Ectodermal cell (in vitro differentiated cells): Measurements from ENCODE around the gene LRRC43.
A peak's percentile ranks its signal among the peaks of the same experiment; 100 is the strongest.

Experiments
- H3K27ac ChIP-seq: 2 replicates; pipeline ENCODE4 v1.7.0; 2013; ENCODE audit warnings: mild to moderate bottlenecking, low read depth, low read length; ENCODE audit not compliant: insufficient read depth, poor library complexity, severe bottlenecking
- H3K27me3 ChIP-seq: 2 replicates; pipeline ENCODE4 v1.7.0; 2013; ENCODE audit warnings: mild to moderate bottlenecking, low read length; ENCODE audit not compliant: insufficient read depth, control insufficient read depth, poor library complexity, severe bottlenecking
- H3K36me3 ChIP-seq: one replicate; pipeline ENCODE4 v1.7.0; 2013; ENCODE audit warnings: low read length; ENCODE audit not compliant: control insufficient read depth, insufficient read depth
- H3K4me1 ChIP-seq: one replicate; pipeline ENCODE4 v1.7.0; 2013; ENCODE audit warnings: low read length; ENCODE audit not compliant: control insufficient read depth, insufficient read depth
- H3K4me3 ChIP-seq: 2 replicates; pipeline ENCODE4 v1.7.0; 2013; ENCODE audit warnings: low read depth, low read length, control low read depth; ENCODE audit not compliant: insufficient read depth
- H3K9me3 ChIP-seq: 2 replicates; pipeline ENCODE4 v1.7.0; 2013; ENCODE audit warnings: mild to moderate bottlenecking, low read length, moderate library complexity; ENCODE audit not compliant: control insufficient read depth
- WGBS, 2 experiments: methylation state at CpG; one replicate each; pipeline ENCODE4 v1.1.7; 2013; ENCODE audit warnings: missing lambda C conversion rate in 2 of 2; 5-methylcytosine and 5-hydroxymethylcytosine counted together

The LRRC43 gene

DNA sequence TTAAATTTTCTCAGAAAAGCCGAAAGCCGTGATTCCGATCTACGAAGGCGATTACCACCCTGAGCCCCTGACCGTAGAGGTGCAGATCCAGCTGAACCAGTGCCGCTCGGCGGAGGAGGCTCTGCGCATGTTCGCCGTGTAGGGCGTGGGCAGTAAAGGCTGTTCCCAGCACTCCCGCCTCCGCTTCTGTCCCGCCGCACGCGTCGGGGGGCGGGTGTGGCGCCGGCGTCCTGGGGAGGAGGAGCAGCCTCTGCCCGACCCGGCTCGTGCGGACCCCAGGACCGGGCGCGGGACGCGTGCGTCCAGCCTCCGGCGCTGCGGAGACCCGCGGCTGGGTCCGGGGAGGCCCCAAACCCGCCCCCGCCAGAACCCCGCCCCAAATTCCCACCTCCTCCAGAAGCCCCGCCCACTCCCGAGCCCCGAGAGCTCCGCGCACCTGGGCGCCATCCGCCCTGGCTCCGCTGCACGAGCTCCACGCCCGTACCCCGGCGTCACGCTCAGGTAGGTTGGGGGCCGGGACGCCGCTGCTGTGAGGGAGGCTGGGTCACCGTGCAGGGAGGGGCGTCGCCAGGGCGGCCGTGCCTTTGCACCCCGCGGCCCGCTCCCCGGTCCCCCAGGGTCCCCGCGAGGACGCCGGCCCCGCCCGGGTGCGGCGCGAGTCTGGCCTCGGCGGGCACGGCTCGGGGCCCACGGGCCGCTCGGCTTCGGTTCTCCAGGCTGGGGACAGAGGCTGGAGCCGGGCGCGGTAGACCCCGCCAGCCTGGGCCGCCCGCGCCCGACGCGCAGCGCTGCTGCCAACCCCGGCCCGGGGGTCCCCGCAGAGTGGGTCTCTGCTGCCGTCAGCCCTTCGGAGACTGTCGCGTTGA, 20.6 kb downstream of the LRRC43 start, which contains the start of gene B3GNT4:
TSS of gene B3GNT4 (plus strand) at position 409 of the 866 bp plus-strand sequence. CDS start 910 bp downstream, outside the sequence.
- peaks cover 8% of the 10 kb centered on the region for H3K36me3 ChIP-seq
- H3K27me3 ChIP-seq, result peaks cover 65% of the 10 kb centered on the region
- H3K4me1 ChIP-seq, result no peaks in the 10 kb centered on the region
- peak within 1 kb of the TSS; percentile 41 for H3K4me3 ChIP-seq
- H3K9me3 ChIP-seq, result no peaks in the 10 kb centered on the region
- 1% methylated on average over 101 to 104 of the region's 104 CpGs for WGBS, 2 experiments
- no peak within 1 kb of the TSS for H3K27ac ChIP-seq

DNA sequence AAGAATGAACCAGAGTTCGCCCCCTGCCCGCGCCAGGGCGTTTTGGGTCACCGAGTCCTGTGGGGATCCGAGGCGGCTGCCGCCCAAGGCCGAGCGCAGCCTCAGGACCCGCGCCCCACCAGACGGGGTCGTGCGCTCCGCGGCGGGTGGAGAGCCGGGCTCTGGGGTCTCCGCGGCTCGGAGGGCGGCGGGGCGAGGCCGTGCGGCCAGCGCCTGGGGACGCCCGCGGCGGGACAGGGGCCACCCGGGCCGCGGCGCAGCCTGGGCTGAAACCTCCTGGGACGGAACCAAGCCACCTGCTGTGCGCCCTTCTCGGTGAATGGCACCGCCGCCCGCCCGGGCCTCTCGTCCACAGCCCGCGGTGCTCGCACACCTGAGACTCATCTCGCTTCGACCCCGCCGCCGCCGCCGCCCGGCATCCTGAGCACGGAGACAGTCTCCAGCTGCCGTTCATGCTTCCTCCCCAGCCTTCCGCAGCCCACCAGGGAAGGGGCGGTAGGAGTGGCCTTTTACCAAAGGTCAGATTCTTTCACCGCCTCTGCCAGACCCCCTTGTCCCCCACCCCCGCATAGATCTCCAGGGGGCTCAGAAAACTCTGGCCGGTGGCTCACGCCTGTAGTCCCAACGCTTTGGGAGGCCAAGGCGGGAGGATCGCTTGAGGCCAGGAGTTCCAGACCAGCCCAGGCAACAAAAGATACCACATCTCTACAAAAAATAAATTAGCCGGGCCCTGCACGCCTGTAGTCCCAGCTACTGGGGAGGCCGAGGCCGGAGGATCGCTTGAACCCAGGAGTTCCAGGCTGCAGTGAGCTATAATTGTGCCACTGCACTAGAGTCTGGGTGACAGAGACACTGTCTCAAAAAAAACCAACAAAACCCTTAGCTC, 21.5 kb downstream of the LRRC43 start:
- Histone ChIP-seq H3K27me3 (peaks cover 65% of the 10 kb centered on the region), H3K4me3 (peak overlapping the region; percentile 41), H3K4me1 (no peaks in the 10 kb centered on the region), H3K9me3 (no peaks in the 10 kb centered on the region), H3K27ac (no peak overlapping the region), H3K36me3 (peaks cover 14% of the 10 kb centered on the region)
- 9 to 11% methylated on average over 71 of the region's 71 CpGs for WGBS, 2 experiments

DNA sequence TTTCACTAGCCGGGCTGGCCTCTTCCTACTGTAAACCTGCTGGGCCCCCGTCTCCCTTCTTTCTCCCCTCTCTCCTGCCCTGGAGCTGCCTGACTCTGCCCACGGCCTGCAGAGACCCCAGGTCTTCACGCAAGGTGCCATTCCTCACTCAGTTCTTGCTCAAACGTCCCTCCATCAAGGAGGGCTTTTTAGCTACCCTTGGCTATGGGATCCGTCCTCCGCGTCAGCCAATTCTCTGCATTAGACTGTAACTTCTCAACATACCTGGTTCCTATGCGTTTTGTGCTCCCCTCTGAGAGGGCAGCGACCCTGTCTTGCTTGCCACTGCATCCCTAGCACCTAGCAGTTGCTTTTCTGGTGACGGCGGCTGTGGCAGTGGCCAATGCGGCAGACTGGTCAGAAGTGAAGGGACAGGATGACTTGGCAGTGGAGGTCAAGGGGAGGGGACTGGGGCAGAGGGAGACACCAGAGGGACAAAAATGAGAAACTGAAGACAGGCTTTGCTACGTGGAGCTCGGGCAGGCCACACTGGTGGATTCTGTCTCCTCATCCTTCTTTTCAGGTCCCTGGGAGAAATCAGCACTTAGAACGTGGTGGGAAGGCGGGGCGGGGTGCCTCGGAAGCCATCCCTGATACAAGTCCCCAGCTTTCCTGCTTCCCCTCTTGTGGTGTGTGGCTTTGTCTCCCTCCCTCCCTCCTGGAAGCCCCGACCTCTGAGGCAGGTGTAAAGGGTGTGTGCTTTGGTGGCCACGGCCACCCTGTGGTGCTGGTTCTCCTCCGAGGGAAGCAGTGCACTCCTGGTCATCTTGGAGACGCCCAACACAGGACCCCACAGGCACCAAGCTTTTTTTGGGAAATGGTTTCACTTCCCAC, 22.4 kb downstream of the LRRC43 start:
- Histone ChIP-seq H3K36me3 (peaks cover 14% of the 10 kb centered on the region), H3K4me3 (no peak overlapping the region), H3K27me3 (peaks cover 62% of the 10 kb centered on the region), H3K27ac (no peak overlapping the region), H3K9me3 (no peaks in the 10 kb centered on the region), H3K4me1 (no peaks in the 10 kb centered on the region)
- 66% methylated on average over 23 of the region's 23 CpGs for WGBS, 2 experiments

DNA sequence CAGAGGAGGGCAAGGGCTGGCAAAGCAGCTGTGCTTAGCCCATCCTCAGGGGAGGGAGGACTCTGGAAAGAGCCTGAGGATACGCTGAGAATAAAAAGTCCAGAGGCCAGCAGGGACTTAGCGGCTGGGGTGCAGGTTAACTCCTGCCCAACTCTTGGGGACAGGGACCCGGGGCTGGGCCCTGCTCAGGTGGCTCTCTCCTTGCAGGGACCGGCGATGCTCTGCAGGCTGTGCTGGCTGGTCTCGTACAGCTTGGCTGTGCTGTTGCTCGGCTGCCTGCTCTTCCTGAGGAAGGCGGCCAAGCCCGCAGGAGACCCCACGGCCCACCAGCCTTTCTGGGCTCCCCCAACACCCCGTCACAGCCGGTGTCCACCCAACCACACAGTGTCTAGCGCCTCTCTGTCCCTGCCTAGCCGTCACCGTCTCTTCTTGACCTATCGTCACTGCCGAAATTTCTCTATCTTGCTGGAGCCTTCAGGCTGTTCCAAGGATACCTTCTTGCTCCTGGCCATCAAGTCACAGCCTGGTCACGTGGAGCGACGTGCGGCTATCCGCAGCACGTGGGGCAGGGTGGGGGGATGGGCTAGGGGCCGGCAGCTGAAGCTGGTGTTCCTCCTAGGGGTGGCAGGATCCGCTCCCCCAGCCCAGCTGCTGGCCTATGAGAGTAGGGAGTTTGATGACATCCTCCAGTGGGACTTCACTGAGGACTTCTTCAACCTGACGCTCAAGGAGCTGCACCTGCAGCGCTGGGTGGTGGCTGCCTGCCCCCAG, 23.4 kb downstream of the LRRC43 start:
- Histone ChIP-seq H3K36me3 (peaks cover 17% of the 10 kb centered on the region), H3K27ac (no peak overlapping the region), H3K4me3 (no peak overlapping the region), H3K4me1 (no peaks in the 10 kb centered on the region), H3K9me3 (no peaks in the 10 kb centered on the region), H3K27me3 (peaks cover 52% of the 10 kb centered on the region)
- 87 to 88% methylated on average over 27 of the region's 27 CpGs for WGBS, 2 experiments

DNA sequence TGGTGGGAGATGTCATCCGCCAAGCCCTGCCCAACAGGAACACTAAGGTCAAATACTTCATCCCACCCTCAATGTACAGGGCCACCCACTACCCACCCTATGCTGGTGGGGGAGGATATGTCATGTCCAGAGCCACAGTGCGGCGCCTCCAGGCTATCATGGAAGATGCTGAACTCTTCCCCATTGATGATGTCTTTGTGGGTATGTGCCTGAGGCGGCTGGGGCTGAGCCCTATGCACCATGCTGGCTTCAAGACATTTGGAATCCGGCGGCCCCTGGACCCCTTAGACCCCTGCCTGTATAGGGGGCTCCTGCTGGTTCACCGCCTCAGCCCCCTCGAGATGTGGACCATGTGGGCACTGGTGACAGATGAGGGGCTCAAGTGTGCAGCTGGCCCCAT, 24.1 kb downstream of the LRRC43 start:
- H3K36me3 ChIP-seq, result peaks cover 24% of the 10 kb centered on the region
- H3K4me3 ChIP-seq, result no peak overlapping the region
- no peaks in the 10 kb centered on the region for H3K4me1 ChIP-seq
- H3K9me3 ChIP-seq, result no peaks in the 10 kb centered on the region
- 81 to 85% methylated on average over 8 of the region's 8 CpGs for WGBS, 2 experiments
- no peak overlapping the region for H3K27ac ChIP-seq
- H3K27me3 ChIP-seq, result peaks cover 46% of the 10 kb centered on the region

DNA sequence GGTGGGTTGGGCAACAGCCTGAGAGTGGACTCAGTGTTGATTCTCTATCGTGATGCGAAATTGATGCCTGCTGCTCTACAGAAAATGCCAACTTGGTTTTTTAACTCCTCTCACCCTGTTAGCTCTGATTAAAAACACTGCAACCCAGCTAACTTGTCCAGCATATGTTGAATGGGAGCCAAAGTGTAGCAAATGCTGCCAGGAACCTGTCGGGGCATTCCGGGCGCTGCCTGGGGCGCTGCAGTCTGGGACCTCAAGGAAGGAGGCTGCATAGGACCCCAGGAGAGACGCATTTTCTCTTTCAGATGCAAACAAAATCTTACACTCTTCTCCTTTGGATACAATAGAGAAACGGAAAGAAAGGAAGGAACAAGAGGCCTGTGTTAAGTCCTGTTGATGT, 24.5 kb downstream of the LRRC43 start:
- Histone ChIP-seq H3K4me3 (no peak overlapping the region), H3K27ac (no peak overlapping the region), H3K4me1 (no peaks in the 10 kb centered on the region), H3K9me3 (no peaks in the 10 kb centered on the region), H3K36me3 (peaks cover 27% of the 10 kb centered on the region), H3K27me3 (peaks cover 42% of the 10 kb centered on the region)
- 89 to 91% methylated on average over 8 of the region's 8 CpGs for WGBS, 2 experiments

DNA sequence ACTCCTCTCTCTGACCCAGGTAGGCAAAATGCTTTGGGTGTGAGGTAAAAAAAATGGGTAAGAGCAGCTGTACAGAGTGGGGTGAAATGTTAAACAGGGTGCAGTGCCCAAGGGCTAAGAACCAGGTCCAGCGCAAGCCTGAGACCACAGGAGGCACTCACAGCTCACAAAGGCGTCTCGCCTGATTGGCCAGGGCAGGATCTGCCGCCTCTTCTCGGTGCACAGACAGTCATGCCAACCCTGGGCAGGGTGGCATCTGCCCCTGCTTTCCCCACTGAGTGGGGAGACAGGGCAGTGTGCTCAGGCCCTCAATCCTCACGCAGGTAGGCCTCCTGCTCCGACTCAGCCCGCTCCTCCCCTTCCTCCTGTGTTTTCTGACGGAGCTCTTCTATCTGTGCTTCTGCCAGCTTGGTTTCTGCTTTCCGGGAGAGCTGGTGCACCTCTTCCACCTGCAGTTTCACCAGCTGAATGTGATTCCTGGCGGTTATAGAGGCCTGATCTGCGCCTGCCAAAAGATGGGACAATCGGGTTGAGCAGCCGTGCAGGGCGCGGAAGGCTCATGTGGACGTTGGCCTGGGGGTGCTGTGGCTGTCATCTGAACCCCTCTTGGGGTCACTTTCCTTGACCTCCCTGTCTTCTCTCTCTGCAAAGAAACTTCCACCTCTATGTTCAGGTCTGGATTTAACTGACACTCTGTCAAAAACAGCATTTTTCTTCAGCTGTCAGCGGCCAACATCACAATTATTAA, 25.3 kb downstream of the LRRC43 start:
- H3K36me3 ChIP-seq, result peaks cover 35% of the 10 kb centered on the region
- no peaks in the 10 kb centered on the region for H3K4me1 ChIP-seq
- H3K27ac ChIP-seq, result no peak overlapping the region
- no peak overlapping the region for H3K4me3 ChIP-seq
- H3K27me3 ChIP-seq, result peaks cover 33% of the 10 kb centered on the region
- 94% methylated on average over 18 of the region's 18 CpGs for WGBS, 2 experiments
- no peaks in the 10 kb centered on the region for H3K9me3 ChIP-seq

DNA sequence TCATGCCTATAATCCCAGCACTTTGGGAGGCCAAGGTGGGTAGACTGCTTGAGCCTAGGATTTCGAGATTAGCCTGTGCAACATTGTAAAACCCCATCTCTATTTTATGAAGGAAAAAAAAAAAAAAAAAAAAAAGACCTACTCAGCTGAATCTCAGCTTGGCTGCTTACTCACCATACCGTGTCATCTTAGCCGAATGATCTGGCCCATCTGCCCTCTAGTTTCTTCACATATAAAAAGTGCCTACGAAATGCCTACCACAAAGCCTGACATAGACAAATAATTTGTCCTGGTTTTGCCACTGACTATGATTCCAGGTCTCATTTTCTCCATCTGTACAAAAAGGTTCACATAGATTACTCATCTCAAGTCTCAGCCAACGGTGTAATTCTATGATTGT, 32.8 kb downstream of the LRRC43 start:
- no peaks in the 10 kb centered on the region for H3K27me3 ChIP-seq
- peaks cover 72% of the 10 kb centered on the region for H3K36me3 ChIP-seq
- no peaks in the 10 kb centered on the region for H3K4me1 ChIP-seq
- whole genome bisulfite sequencing, 2 experiments, result 97% methylated on average over 4 of the region's 5 CpGs
- H3K9me3 ChIP-seq, result no peaks in the 10 kb centered on the region
- H3K27ac ChIP-seq, result no peak overlapping the region
- H3K4me3 ChIP-seq, result no peak overlapping the region

DNA sequence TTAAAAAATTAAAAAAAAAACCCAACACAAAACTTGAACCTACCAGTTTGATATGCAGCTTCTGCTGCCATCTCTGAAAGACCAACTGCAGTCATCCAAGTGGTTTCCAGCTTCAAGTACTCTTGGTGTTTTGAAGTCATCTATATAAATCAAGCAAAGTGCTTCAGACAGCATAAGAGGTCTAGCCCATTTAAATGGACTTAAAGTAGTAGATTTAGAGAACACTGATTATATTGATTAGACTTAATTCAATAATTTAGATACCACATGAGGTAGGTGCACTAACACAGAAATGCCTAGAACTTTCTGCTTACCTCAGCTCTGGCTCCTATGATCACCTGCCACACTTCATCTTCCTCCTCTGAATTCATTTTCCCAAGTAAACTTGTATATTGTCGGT, 33.5 kb downstream of the LRRC43 start:
- Histone ChIP-seq H3K4me1 (no peaks in the 10 kb centered on the region), H3K36me3 (peaks cover 72% of the 10 kb centered on the region), H3K27ac (no peak overlapping the region), H3K27me3 (no peaks in the 10 kb centered on the region), H3K9me3 (no peaks in the 10 kb centered on the region), H3K4me3 (no peak overlapping the region)
- WGBS, 2 experiments, result 100% methylated on average over 1 of the region's 1 CpG; no CpG with 5 or more reads in 1 of the 2 experiments
